ENCODE data around the gene RDX. TPM values are rescaled to one million over a fixed set of nuclear protein-coding genes. Genes with fewer than 3 reads are reported as not detected.

RDX gene
- total and polyA plus RNA-seq, 9 of the 15 experiments (the other 6 are each of a cell fraction or from before 2014, with no cell fraction given) = 35.6 to 62.1 (median 54.3) TPM

DNA sequence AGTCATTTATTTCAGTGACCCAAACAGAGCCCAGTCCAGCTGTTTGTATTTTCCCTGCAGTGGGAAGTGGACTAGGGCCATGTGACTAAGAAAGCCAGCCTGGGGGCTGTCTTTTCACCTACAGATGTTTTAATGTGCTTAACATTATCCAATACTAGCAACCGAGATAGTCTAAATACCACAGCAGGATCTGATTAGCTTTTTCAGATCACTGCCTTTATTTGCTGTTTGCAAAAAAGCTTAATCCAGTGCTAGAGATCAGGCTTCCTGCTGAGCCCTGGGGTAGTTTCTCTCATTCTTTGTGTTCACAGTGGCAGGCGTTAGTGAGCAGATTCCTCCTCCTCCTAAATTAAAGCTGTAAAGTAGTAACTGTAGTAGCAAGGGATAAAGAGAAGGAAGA lies 168.3 kb downstream of the RDX start:
- DNase-seq (ENCODE audit: extremely low read depth in 1 of 4, low spot score in 3 of 4) = no peak
- Histone ChIP-seq H2AFZ (ENCODE audit: low read depth, low read length) (no peak overlapping the region), H3K4me3 (no peak overlapping the region), H3K9ac (ENCODE audit: insufficient read depth in 1 of 2, low read depth in 2 of 2, low read length in 2 of 2) (no peak overlapping the region), H3K79me2 (ENCODE audit: control insufficient read depth, insufficient read depth, low read length) (no peaks in the 10 kb centered on the region), H4K20me1 (replicated peaks; ENCODE audit: control insufficient read depth, insufficient read depth, low read length) (no peaks in the 10 kb centered on the region), H3K36me3 (ENCODE audit: control insufficient read depth, insufficient read depth, low read length) (no peaks in the 10 kb centered on the region), H3K4me2 (ENCODE audit: insufficient read depth, low read length) (no peak overlapping the region), H3K9me3 (replicated peaks; ENCODE audit: control insufficient read depth, insufficient read depth, low read depth, low read length) (no peaks in the 10 kb centered on the region), H3K27ac (ENCODE audit: extremely low read depth, low read depth, low read length) (peak overlapping the region; percentile 19; the same call in 1 of the 3 replicates), H3K27me3 (ENCODE audit: control insufficient read depth in 2 of 2, insufficient read depth in 2 of 2, low read length in 2 of 2) (no peaks in the 10 kb centered on the region), H3K9me1 (ENCODE audit: control insufficient read depth, insufficient read depth, low read length) (no peaks in the 10 kb centered on the region), H3K4me1 (replicated peaks in 1 of 2; ENCODE audit: control insufficient read depth in 2 of 2, insufficient read depth in 2 of 2, low read length in 2 of 2) (peaks cover 0 to 5% of the 10 kb centered on the region in 2 experiments; a peak in 3 of 5 replicates)
- no TSS peak for BruUV-seq (replicated peaks)
- POLR2A ChIA-PET = no interaction called here
- TF ChIP-seq WHSC1 (IDR thresholded peaks at IDR 0.05; ENCODE audit: low read length) (no peak), KLF6 (CRISPR knock-in tag; IDR thresholded peaks at IDR 0.05; ENCODE audit: borderline replicate concordance) (no peak)
- ATAC-seq = no peak
- intact Hi-C loops (cut with micrococcal nuclease) = no loop called here
- WGBS (ENCODE audit: insufficient coverage, low coverage, missing lambda C conversion rate) = 5% methylated on average over 2 of the region's 2 CpGs
- CTCF ChIA-PET (ENCODE audit: low intra/inter-chr PET ratio) = no interaction called here
- no peak for FAIRE-seq
- in situ Hi-C loops (cut with MboI) = no loop called here

DNA sequence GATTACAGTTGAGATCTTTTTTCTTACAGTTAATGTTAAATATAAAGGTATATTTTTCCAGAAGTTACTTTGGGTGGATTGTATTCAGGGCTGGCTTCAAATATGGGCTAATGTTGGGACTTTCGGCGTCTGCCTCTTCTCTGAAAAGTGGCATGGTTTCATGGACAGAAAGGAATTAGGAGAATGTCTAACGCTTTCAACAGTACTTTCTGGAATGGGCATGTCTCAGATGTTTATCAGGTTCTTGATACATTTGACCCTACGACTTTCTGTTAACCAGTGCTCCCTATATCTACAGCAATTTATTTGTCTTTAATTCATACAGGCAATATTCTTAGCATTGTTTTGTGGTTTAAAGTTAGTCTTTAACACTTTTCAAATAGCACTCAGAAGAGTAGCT lies 169.5 kb downstream of the RDX start:
- H3K4me2 ChIP-seq (ENCODE audit: insufficient read depth, low read length) = no peak overlapping the region

More for the DNA sequence above, 169.5 kb downstream of the RDX start:
- in situ Hi-C loops (cut with MboI) (no loop called here), intact Hi-C loops (cut with micrococcal nuclease) (no loop called here)
- H4K20me1 ChIP-seq (replicated peaks; ENCODE audit: control insufficient read depth, insufficient read depth, low read length) = no peaks in the 10 kb centered on the region
- H3K27ac ChIP-seq (ENCODE audit: extremely low read depth, low read depth, low read length) = no peak overlapping the region
- FAIRE-seq = no peak
- no peaks in the 10 kb centered on the region for H3K27me3 ChIP-seq (ENCODE audit: control insufficient read depth in 2 of 2, insufficient read depth in 2 of 2, low read length in 2 of 2)
- ATAC-seq = no peak
- ChIA-PET POLR2A (interaction anchor here (0.7 kb wide), 1 partner anchor 52 kb away, joined by 3 read pairs; no protein-coding TSS in a partner anchor), CTCF (ENCODE audit: low intra/inter-chr PET ratio) (no interaction called here)
- no peak for TF ChIP-seq CEBPB (tag; IDR thresholded peaks at IDR 0.05)
- TF ChIP-seq CEBPZ (IDR thresholded peaks at IDR 0.05; ENCODE audit: borderline replicate concordance, low read depth, low read length) = no peak
- TF ChIP-seq ZNF175 (CRISPR knock-in tag; IDR thresholded peaks at IDR 0.05; ENCODE audit: low read depth) = no peak
- TF ChIP-seq, protein P1, sequence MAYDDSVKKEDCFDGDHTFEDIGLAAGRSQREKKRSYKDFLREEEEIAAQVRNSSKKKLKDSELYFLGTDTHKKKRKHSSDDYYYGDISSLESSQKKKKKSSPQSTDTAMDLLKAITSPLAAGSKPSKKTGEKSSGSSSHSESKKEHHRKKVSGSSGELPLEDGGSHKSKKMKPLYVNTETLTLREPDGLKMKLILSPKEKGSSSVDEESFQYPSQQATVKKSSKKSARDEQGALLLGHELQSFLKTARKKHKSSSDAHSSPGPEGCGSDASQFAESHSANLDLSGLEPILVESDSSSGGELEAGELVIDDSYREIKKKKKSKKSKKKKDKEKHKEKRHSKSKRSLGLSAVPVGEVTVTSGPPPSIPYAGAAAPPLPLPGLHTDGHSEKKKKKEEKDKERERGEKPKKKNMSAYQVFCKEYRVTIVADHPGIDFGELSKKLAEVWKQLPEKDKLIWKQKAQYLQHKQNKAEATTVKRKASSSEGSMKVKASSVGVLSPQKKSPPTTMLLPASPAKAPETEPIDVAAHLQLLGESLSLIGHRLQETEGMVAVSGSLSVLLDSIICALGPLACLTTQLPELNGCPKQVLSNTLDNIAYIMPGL (CRISPR knock-in tag; IDR thresholded peaks at IDR 0.05) = no peak
- no peaks in the 10 kb centered on the region for H3K79me2 ChIP-seq (ENCODE audit: control insufficient read depth, insufficient read depth, low read length)
- BruUV-seq (replicated peaks) = no TSS peak
- DNase-seq (ENCODE audit: extremely low read depth in 1 of 4, low spot score in 3 of 4) = no peak
- no peak overlapping the region for H3K4me3 ChIP-seq
- H3K9ac ChIP-seq (ENCODE audit: insufficient read depth in 1 of 2, low read depth in 2 of 2, low read length in 2 of 2) = no peak overlapping the region
- no peak overlapping the region for H2AFZ ChIP-seq (ENCODE audit: low read depth, low read length)
- H3K4me1 ChIP-seq (replicated peaks in 1 of 2; ENCODE audit: control insufficient read depth in 2 of 2, insufficient read depth in 2 of 2, low read length in 2 of 2) = peaks cover 0 to 5% of the 10 kb centered on the region in 2 experiments; a peak in 3 of 5 replicates
- WGBS (ENCODE audit: insufficient coverage, low coverage, missing lambda C conversion rate) = 61% methylated on average over 4 of the region's 4 CpGs
- no peaks in the 10 kb centered on the region for H3K36me3 ChIP-seq (ENCODE audit: control insufficient read depth, insufficient read depth, low read length)
- no peaks in the 10 kb centered on the region for H3K9me1 ChIP-seq (ENCODE audit: control insufficient read depth, insufficient read depth, low read length)
- no peaks in the 10 kb centered on the region for H3K9me3 ChIP-seq (replicated peaks; ENCODE audit: control insufficient read depth, insufficient read depth, low read depth, low read length)

Data from K562 (cell line).